CD4-positive, alpha-beta memory T cell (primary cell): Measurements from ENCODE around the gene CACNA1H. TPM values are rescaled to one million over a fixed set of nuclear protein-coding genes. Genes with fewer than 3 reads are reported as not detected.

Source experiments
- CTCF ChIA-PET: fragments of 350-600 bp; sonication (Branson Sonifier 250); formaldehyde crosslinking; loops from one replicate; lab custom pipeline; 2021; ENCODE audit warnings: inconsistent platforms; ENCODE audit not compliant: partially characterized antibody; lab: Charles Lee
- POLR2A ChIA-PET: fragments of 350-600 bp; sonication (Branson Sonifier 250); formaldehyde crosslinking; loops from one replicate; lab custom pipeline; 2021; ENCODE audit not compliant: partially characterized antibody; lab: Charles Lee
- DNase-seq, 5 donors: peaks; one replicate each; pipeline versions ENCODE4 v3.0.0 to v3.0.0-alpha.2; 2020 to 2022; ENCODE audit warnings: mixed read lengths in 1 of 5
- H3K27ac ChIP-seq: one replicate; pipeline ENCODE4 v1.7.0; 2013; ENCODE audit warnings: low read depth, low read length
- H3K27me3 ChIP-seq: 2 replicates; pipeline ENCODE4 v1.7.0; 2013; ENCODE audit warnings: mild to moderate bottlenecking, low read length, moderate library complexity; ENCODE audit not compliant: insufficient read depth
- H3K36me3 ChIP-seq: 2 replicates; pipeline ENCODE4 v1.7.0; 2013; ENCODE audit warnings: mild to moderate bottlenecking, low read length, moderate library complexity; ENCODE audit not compliant: insufficient read depth
- H3K4me1 ChIP-seq: 2 replicates; pipeline ENCODE4 v1.7.0; 2013; ENCODE audit warnings: mild to moderate bottlenecking, low read length, moderate library complexity; ENCODE audit not compliant: insufficient read depth
- H3K4me3 ChIP-seq, 2 donors: one replicate each; pipeline ENCODE4 v1.7.0; 2013; ENCODE audit warnings: low read length in 2 of 2, mild to moderate bottlenecking in 1 of 2
- H3K9me3 ChIP-seq, 2 donors: one replicate each; pipeline ENCODE4 v1.7.0; 2013; ENCODE audit warnings: low read length in 2 of 2, control low read depth in 1 of 2; ENCODE audit not compliant: control insufficient read depth in 1 of 2
- H3K27ac Mint-ChIP-seq, 7 donors: one replicate each; pipeline ENCODE4 v1.8.0; 2020 to 2021; ENCODE audit warnings: mixed read lengths in 7 of 7, mild to moderate bottlenecking in 6 of 7, inconsistent platforms in 3 of 7, moderate library complexity in 3 of 7
- H3K27me3 Mint-ChIP-seq, 2 donors: one replicate each; pipeline ENCODE4 v1.8.0; 2020 to 2021; ENCODE audit warnings: mixed read lengths in 2 of 2
- H3K36me3 Mint-ChIP-seq, 2 donors: one replicate each; pipeline ENCODE4 v1.8.0; 2020 to 2021; ENCODE audit warnings: mixed read lengths in 2 of 2, inconsistent platforms in 1 of 2, mild to moderate bottlenecking in 1 of 2
- H3K4me1 Mint-ChIP-seq, 4 donors: one replicate each; pipeline ENCODE4 v1.8.0; 2020 to 2021; ENCODE audit warnings: mixed read lengths in 4 of 4, mild to moderate bottlenecking in 1 of 4
- H3K4me3 Mint-ChIP-seq, 8 donors: one replicate each; pipeline ENCODE4 v1.8.0; 2020 to 2021; ENCODE audit warnings: mixed read lengths in 8 of 8, mild to moderate bottlenecking in 7 of 8, moderate library complexity in 6 of 8, inconsistent platforms in 3 of 8
- H3K9me3 Mint-ChIP-seq, 8 donors: one replicate each; pipeline ENCODE4 v1.8.0; 2020 to 2021; ENCODE audit warnings: mixed read lengths in 8 of 8, mild to moderate bottlenecking in 5 of 8, inconsistent platforms in 3 of 8, moderate library complexity in 1 of 8
- intact Hi-C: fragments of 100-400 bp; cut with micrococcal nuclease; formaldehyde crosslinking; loops from one replicate; pipeline ENCODE4 v1.15.1; 2023
- polyA plus RNA-seq, 2 donors: library from polyadenylated mRNA; unstranded; fragments of 300-500 nt; fragmentation: Illumina TruSeq; gene quantifications; one replicate each; pipeline ENCODE4 v1.2.3, GENCODE V29; 2021
- total RNA-seq, 2 experiments: library from RNA; stranded (reverse); gene quantifications; one replicate each; pipeline ENCODE4 v1.2.3, GENCODE V29; 2021

CACNA1H gene
- total and polyA plus RNA-seq, 4 experiments from 2014 or later, result 0.48 to 2.1 (median 1.5) TPM

DNA sequence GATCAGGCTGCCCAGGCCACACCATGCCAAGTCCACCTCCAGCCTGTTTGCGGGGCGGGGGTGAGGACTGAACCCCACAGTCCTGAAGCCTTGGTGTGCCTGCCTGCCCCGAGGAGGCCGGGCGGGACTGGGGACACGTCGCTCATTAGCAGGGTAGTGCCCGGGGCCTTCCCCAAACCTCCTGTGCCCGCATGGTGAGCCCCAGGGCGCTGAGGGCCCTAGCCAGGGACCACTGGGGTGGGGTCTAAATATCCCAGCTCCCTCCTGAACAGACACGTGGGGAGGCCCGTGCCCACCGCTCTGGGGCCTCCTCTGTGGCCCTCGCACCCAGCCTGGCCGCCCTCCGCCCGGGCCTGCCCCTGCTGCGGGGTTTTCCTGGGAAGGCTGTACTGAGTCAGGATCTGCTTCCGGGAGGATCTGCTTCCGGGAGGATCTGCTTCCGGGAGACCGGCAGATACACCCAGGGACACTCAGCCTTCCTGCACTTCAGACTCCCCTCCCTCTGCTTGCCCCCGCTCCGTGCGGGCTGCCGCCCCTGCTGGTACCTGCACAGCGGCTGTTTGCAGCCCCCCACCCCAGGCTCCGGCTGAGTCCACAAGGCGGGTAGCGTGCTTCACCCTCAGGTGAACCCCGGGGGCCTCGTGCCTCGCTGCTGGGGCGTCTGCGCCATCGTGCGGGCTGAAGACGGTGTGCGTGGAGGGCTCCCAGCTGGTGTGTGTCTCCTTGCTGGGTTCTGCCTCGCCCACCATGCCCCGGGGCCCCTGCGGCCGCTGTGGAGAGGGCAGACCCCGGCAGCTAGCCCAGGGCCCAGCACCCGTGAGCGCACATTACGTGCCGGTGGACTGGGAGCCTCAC lies 23.6 kb upstream of the CACNA1H start:
- Histone ChIP-seq H3K36me3 (no peaks in the 10 kb centered on the region), H3K4me1 (no peaks in the 10 kb centered on the region), H3K9me3 (no peaks in the 10 kb centered on the region), H3K4me3 (no peak overlapping the region), H3K27ac (no peak overlapping the region), H3K27me3 (no peaks in the 10 kb centered on the region)
- Mint-ChIP-seq H3K27me3 (no peaks in the 10 kb centered on the region), H3K36me3 (no peaks in the 10 kb centered on the region), H3K9me3 (no peaks in the 10 kb centered on the region), H3K4me1 (no peaks in the 10 kb centered on the region), H3K27ac (no peak overlapping the region), H3K4me3 (no peak overlapping the region)
- intact Hi-C loops, result no loop called here
- POLR2A ChIA-PET, result no interaction called here
- no peak for DNase-seq
- CTCF ChIA-PET, result no interaction called here

DNA sequence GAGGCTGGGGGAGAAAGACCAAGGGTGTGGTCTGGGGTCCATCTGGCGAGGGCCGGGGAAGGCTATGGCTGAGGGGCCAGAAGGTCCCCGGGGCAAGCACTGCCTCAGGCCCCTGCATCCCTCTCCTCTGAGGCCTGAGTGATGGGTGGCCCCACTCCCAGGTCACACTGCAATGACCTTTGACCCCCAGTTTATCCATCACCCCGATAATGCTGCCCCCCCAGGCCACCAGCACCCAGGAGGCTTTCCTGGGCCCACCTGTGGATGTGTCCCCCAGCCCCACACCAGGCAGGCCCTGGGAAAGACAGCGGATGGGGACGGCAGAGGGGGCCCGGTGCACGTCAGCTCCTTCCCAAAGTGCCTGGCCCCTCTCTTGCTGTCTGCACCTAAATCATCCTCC lies 22.5 kb upstream of the CACNA1H start:
- no peak for DNase-seq
- no peaks in the 10 kb centered on the region for H3K27me3 Mint-ChIP-seq
- no peaks in the 10 kb centered on the region for H3K9me3 ChIP-seq
- H3K4me1 Mint-ChIP-seq, result no peaks in the 10 kb centered on the region
- H3K4me3 ChIP-seq, result no peak overlapping the region
- no peak overlapping the region for H3K4me3 Mint-ChIP-seq
- H3K36me3 Mint-ChIP-seq, result no peaks in the 10 kb centered on the region
- ChIA-PET CTCF (no interaction called here), POLR2A (no interaction called here)
- no peaks in the 10 kb centered on the region for H3K36me3 ChIP-seq
- H3K27ac ChIP-seq, result no peak overlapping the region
- no peaks in the 10 kb centered on the region for H3K9me3 Mint-ChIP-seq
- H3K27ac Mint-ChIP-seq, result no peak overlapping the region
- H3K27me3 ChIP-seq, result no peaks in the 10 kb centered on the region
- intact Hi-C loops, result no loop called here
- no peaks in the 10 kb centered on the region for H3K4me1 ChIP-seq

DNA sequence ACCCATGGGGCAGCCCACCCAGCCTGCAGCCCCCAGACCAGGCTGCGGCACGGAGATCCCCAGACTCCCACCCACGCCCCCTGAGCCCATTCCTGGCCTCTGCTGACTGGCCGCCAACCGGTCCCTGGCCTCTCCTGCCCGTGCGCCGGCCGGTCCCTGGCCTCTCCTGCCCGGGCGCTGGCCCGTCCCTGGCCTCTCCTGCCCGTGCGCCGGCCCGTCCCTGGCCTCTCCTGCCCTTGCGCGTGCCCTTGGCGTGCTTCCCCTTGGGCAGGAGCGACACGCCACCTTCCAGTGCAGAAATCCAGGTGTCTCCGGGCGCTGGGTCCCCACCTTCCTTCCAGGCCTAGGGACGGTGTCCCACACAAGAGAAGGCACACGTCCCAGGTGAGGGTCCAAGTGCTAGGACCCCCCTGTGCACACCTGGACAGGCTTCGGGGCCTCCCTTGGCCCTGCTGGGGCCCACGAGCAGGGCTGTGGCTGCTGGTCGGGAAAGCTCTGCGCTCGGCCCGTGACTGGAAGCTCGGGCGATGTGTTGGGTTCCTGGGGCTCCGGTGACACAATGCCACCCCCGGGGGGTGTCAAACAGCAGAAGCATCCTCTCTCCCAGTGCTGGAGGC lies 21.4 kb upstream of the CACNA1H start:
- DNase-seq, result no peak
- intact Hi-C loops, result no loop called here
- no peaks in the 10 kb centered on the region for H3K27me3 ChIP-seq
- peaks cover 0 to 2% (median 0%) of the 10 kb centered on the region in 8 donors for H3K9me3 Mint-ChIP-seq
- CTCF ChIA-PET, result no interaction called here
- H3K4me1 ChIP-seq, result no peaks in the 10 kb centered on the region
- H3K4me3 Mint-ChIP-seq, result no peak overlapping the region
- no peak overlapping the region for H3K27ac ChIP-seq
- no peaks in the 10 kb centered on the region for H3K36me3 Mint-ChIP-seq
- H3K9me3 ChIP-seq, result no peaks in the 10 kb centered on the region
- no peaks in the 10 kb centered on the region for H3K4me1 Mint-ChIP-seq
- no peaks in the 10 kb centered on the region for H3K36me3 ChIP-seq
- no peak overlapping the region for H3K27ac Mint-ChIP-seq
- H3K4me3 ChIP-seq, result no peak overlapping the region
- POLR2A ChIA-PET, result no interaction called here
- H3K27me3 Mint-ChIP-seq, result no peaks in the 10 kb centered on the region

DNA sequence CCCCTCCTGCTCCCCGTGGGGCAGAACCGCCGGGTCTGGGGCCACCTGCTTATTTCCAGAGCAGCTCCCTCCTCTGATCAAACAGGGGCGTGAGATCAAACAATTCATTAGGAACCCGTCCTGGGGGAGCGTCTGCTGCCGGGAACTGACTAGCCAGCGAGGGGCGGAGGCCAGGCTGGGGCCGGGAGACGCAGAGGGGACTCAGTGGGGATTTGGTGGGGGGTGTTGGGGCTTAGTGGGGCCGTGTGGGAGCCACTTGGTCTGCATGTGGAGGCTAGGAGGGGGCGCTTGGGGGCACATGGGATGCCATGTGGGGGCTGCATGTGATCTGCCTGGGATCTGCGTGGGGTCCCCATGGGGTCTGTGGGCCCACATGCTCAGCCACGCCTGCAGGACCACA lies 20.5 kb upstream of the CACNA1H start:
- no peak for DNase-seq
- intact Hi-C loops, result no loop called here
- Histone ChIP-seq H3K4me1 (no peaks in the 10 kb centered on the region), H3K9me3 (no peaks in the 10 kb centered on the region), H3K27me3 (no peaks in the 10 kb centered on the region), H3K36me3 (no peaks in the 10 kb centered on the region), H3K27ac (no peak overlapping the region), H3K4me3 (no peak overlapping the region)
- Mint-ChIP-seq H3K27ac (no peak overlapping the region), H3K9me3 (peaks cover 0 to 2% (median 0%) of the 10 kb centered on the region in 8 donors), H3K4me1 (no peaks in the 10 kb centered on the region), H3K4me3 (no peak overlapping the region), H3K27me3 (no peaks in the 10 kb centered on the region), H3K36me3 (no peaks in the 10 kb centered on the region)
- ChIA-PET POLR2A (no interaction called here), CTCF (no interaction called here)

DNA sequence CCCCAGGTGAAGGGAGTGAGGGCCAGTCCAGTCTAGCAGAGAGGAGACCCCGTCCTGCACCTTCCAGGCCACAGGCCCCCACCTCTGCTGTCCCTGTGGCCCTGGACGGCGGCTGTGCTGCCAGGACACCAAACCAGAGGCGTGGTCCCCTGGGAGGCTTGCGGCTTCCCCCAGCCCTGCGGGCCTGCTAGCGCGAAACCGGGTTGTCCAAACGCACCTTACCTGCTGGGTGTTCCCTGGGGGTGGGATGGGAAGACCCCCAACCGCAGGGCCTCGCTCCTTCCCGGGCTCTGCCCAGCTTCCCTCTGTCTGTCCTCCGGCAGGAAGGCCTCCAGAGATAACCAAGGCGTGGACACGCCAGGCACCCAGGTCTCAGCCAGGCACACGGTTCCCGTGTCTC lies 19.6 kb upstream of the CACNA1H start:
- no peaks in the 10 kb centered on the region for H3K9me3 ChIP-seq
- Mint-ChIP-seq H3K4me3 (no peak overlapping the region), H3K4me1 (no peaks in the 10 kb centered on the region), H3K27ac (no peak overlapping the region), H3K9me3 (peaks cover 0 to 2% (median 0%) of the 10 kb centered on the region in 8 donors), H3K36me3 (no peaks in the 10 kb centered on the region), H3K27me3 (no peaks in the 10 kb centered on the region)
- no peak overlapping the region for H3K27ac ChIP-seq
- ChIA-PET CTCF (no interaction called here), POLR2A (no interaction called here)
- no peaks in the 10 kb centered on the region for H3K27me3 ChIP-seq
- no peaks in the 10 kb centered on the region for H3K36me3 ChIP-seq
- no peak for DNase-seq
- intact Hi-C loops, result no loop called here
- no peaks in the 10 kb centered on the region for H3K4me1 ChIP-seq
- no peak overlapping the region for H3K4me3 ChIP-seq

DNA sequence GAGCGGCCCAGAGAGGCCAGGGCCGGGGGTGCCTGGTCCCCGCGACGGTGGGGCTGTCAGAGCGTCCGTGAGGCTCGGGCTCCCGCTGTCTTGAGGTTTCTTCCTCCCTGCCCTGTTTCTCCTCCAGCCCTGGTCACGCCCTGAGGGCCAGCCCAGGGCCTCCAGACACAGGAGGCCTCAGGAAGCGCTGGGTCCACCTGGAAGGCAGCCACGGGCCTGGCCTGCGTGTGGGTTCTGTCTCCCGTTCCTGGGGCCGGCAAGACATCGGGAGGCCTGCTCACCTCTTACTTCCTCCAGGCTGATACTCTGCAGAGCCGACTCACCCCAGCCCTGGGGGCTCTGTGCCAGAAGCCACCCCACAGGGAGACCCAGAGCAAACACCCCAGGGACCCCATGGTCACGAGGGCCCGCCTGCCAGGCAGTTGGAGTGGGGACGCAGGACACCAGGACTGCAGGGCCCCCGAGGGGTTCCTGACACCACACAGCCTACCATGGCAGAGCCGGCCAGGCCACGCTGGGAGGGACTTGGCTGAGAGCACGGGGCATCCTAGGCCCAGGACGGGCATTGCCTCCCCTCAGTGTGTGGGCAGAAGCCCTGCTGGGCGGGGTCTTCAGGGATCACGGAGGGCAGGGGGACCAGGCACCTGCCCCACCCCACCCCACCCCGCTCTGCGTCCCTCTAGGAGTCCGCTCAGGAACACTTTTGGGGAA lies 18.9 kb upstream of the CACNA1H start:
- ChIA-PET CTCF (no interaction called here), POLR2A (no interaction called here)
- DNase-seq, result no peak
- H3K27me3 Mint-ChIP-seq, result no peaks in the 10 kb centered on the region
- no peaks in the 10 kb centered on the region for H3K36me3 Mint-ChIP-seq
- Histone ChIP-seq H3K27ac (no peak overlapping the region), H3K4me3 (no peak overlapping the region), H3K27me3 (no peaks in the 10 kb centered on the region), H3K4me1 (no peaks in the 10 kb centered on the region), H3K9me3 (no peaks in the 10 kb centered on the region), H3K36me3 (no peaks in the 10 kb centered on the region)
- H3K9me3 Mint-ChIP-seq, result peaks cover 0 to 3% (median 0%) of the 10 kb centered on the region in 8 donors
- intact Hi-C loops, result no loop called here
- H3K4me1 Mint-ChIP-seq, result no peaks in the 10 kb centered on the region
- no peak overlapping the region for H3K27ac Mint-ChIP-seq
- no peak overlapping the region for H3K4me3 Mint-ChIP-seq

DNA sequence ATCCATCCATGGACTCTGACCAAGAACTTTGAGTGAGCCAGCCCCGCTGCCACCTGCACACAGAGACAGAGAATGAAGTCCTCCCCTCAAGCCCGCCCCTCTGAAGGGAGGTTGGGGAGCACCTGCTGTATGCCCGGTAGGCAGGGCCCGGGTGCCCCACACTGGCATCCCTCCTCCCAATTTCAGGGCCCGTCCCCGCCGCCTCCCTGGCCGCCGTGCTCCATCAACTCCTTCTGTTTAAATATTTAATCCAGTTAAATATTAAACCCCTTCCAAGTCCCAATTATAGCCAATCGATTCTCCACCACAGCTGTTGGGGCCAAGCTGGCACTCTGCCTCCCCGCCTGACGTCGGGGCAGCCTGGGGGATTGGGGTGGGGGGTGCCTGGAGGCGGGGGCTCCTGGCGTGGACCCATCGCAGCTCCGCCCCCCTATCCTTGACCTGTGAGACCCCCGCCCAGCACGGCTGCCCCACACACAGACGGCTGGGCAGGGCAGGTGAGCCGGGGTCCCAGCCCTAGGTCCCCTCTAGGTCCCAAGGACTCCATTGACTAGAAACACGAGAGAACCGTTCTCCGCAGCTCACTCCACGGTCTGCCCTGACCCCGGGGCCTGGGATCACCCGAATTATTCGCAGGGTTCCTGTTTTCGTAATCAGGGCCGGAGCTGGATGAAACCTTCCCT lies 18.0 kb upstream of the CACNA1H start:
- no peak overlapping the region for H3K4me3 ChIP-seq
- peaks cover 0 to under 1% of the 10 kb centered on the region in 2 donors for H3K27me3 Mint-ChIP-seq
- no peak overlapping the region for H3K27ac Mint-ChIP-seq
- intact Hi-C loops, result no loop called here
- H3K4me1 ChIP-seq, result no peaks in the 10 kb centered on the region
- no peaks in the 10 kb centered on the region for H3K4me1 Mint-ChIP-seq
- H3K9me3 ChIP-seq, result no peaks in the 10 kb centered on the region
- H3K36me3 Mint-ChIP-seq, result no peaks in the 10 kb centered on the region
- H3K27me3 ChIP-seq, result no peaks in the 10 kb centered on the region
- CTCF ChIA-PET, result no interaction called here
- peaks cover 0 to 3% (median 0%) of the 10 kb centered on the region in 8 donors for H3K9me3 Mint-ChIP-seq
- DNase-seq, result no peak
- POLR2A ChIA-PET, result no interaction called here
- no peak overlapping the region for H3K27ac ChIP-seq
- no peak overlapping the region for H3K4me3 Mint-ChIP-seq
- H3K36me3 ChIP-seq, result no peaks in the 10 kb centered on the region
